MG63 (cell line): ENCODE results near the gene PPP2R2C. TPM values are rescaled to one million over a fixed set of nuclear protein-coding genes. Genes with fewer than 3 reads are reported as not detected.

ENCODE experiments used
- DNase-seq: peaks from one replicate; pipeline ENCODE4 v3.0.0-alpha.2; 2020
- H3K27me3 ChIP-seq: fragments of 250-450 bp; sonication (Bioruptor Pico); 2 replicates; pipeline ENCODE4 v1.5.1; 2020; ENCODE audit warnings: mild to moderate bottlenecking, moderate library complexity
- H3K36me3 ChIP-seq: fragments of 250-450 bp; sonication (Bioruptor Pico); 2 replicates; pipeline ENCODE4 v1.5.1; 2020; ENCODE audit warnings: mild to moderate bottlenecking, moderate library complexity
- H3K4me3 ChIP-seq: fragments of 250-450 bp; sonication (Bioruptor Pico); 2 replicates; pipeline ENCODE4 v1.5.1; 2020; ENCODE audit warnings: mild to moderate bottlenecking, moderate library complexity
- H3K9me3 ChIP-seq: fragments of 250-450 bp; sonication (Bioruptor Pico); 2 replicates; pipeline ENCODE4 v1.5.1; 2020; ENCODE audit warnings: mild to moderate bottlenecking, moderate library complexity
- total RNA-seq: library from RNA; depleted of rRNA; stranded (reverse); fragments of >200 nt; shearing (Covaris generic); gene quantifications from 2 replicates; pipeline ENCODE4 v1.2.3, GENCODE V29; 2014; ENCODE audit warnings: low replicate concordance; rRNA removed

The PPP2R2C gene
- total RNA-seq: 0.94 and 3.3 TPM in 2 replicates

DNA sequence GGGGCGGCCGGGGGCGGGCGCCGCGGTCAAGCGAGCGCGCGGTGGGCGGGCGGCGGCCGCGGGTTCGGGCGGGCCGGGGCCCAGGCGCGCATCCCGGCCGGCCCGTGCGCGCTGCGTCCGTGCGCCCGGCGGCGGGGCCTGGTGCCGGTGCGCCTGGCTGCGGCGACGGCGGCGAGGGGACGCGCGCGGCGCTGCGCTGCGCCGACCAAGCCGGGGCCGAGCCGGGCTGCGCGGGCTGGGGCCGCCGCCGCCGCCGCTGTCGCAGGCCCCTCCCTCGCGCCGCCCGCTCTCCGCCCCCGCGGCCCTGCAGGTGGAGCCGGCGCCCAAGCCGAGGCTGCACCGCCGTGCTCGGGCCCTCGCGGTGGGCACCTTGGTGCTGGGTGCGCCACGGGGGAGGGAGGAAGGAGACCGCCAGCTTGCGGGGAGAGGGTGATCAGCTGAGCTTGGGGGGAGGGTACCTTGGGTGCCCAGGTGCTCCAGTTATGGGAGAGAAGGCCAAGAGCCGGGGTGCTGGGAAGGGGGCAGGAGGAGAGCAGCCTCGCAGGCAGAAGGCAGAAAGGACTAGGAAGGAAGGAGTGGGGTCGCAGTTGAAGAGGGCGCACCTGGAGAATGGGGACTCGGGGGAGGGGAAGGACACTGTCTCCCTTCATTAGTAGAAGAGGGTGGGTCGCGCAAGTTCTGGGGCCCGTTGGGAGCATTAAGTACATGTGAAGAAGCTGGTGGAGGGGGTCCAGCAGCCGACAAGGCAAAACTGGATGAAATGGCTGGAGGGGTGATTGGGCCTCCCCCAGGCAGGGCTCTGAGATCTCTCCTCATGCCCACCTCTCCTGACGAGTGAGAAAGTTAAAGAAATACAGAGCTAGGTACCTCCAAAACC is at the start of gene PPP2R2C:
PPP2R2C (minus strand) TSS at position 228 of the 877 bp plus-strand sequence. CDS start 385 bp downstream, outside the sequence.
- Histone ChIP-seq H3K4me3 (no peak within 1 kb of the TSS; the same call in 1 of the 2 replicates), H3K36me3 (no peaks in the 10 kb centered on the region), H3K9me3 (no peaks in the 10 kb centered on the region), H3K27me3 (no peaks in the 10 kb centered on the region)
- no peak for DNase-seq

DNA sequence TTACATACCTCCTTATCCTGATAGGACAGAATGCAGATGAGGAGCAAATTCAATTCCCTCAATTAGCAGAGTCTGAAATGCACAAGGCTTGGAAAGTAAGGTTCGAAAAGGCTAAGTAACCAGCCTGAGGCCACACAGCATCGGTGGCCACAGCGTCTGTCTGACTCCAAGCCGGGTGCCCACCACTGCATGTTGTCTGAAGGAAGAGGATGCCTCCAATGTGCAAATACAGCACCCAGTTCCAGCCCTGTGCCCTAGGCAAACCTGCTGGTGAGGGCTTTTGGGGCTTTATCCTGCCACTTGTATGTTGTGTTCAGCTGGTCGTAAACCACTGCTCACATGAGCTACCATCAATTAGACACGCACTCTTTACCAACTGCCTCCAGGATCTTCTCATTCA is 48.6 kb upstream of the PPP2R2C start:
- Histone ChIP-seq H3K36me3 (no peaks in the 10 kb centered on the region), H3K4me3 (no peak overlapping the region), H3K9me3 (0 out of 2 replicates have a peak, but pooled peaks cover 1% of the 10 kb centered on the region), H3K27me3 (no peaks in the 10 kb centered on the region)
- DNase-seq: no peak

- Histone ChIP-seq H3K36me3 (no peaks in the 10 kb centered on the region), H3K4me3 (no peak overlapping the region), H3K27me3 (no peaks in the 10 kb centered on the region), H3K9me3 (0 out of 2 replicates have a peak, but pooled peaks cover 1% of the 10 kb centered on the region)
- no peak for DNase-seq
These were observed 47.7 kb upstream of the PPP2R2C start for GRCh38 chr4:6520051-6520636.

DNA sequence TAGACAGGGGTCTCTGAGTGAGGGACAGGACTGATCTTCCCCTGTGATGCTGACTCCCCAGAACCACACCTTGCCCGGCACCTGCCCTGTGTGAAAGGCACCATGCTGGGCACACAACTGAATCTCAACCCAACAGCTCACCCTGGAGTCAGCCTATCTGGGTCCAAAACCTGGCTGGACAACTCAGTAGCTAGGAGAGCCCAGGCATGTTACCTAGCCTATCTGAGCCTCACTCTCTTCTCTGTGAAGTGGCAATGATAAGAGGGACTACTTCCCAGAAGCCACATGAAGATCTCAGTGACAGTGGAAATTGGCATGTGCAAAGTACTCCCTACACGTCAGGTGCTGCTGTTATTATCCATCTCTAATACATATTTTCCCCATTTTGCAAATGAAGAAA is 44.8 kb upstream of the PPP2R2C start:
- Histone ChIP-seq H3K27me3 (no peaks in the 10 kb centered on the region), H3K4me3 (no peak overlapping the region), H3K9me3 (0 out of 2 replicates have a peak, but pooled peaks cover 1% of the 10 kb centered on the region), H3K36me3 (no peaks in the 10 kb centered on the region)
- no peak for DNase-seq

DNA sequence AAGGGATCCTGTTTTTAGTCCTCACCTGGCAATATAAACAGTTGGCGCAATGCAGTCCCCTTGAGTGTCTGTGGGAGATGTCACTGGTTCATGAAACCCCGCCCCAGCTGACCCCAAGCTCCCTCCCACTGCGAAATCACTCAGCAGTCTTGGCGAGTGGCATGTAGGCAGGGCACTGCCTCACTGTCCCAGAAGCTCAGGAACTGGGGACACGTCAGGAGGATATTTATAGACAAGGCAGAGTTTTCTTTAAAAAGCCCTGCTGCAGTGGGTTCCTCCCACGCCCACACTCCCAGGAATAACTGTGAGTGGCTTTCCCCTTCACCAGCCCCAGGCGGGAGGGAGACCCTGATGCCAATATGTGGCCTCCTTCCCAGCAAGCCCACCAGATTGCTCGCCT is 44.3 kb upstream of the PPP2R2C start:
- H3K27me3 ChIP-seq: no peaks in the 10 kb centered on the region
- H3K36me3 ChIP-seq: no peaks in the 10 kb centered on the region
- 0 out of 2 replicates have a peak, but pooled peaks cover 1% of the 10 kb centered on the region for H3K9me3 ChIP-seq
- H3K4me3 ChIP-seq: no peak overlapping the region
- DNase-seq: no peak

- no peak for DNase-seq
- Histone ChIP-seq H3K36me3 (no peaks in the 10 kb centered on the region), H3K4me3 (no peak overlapping the region), H3K27me3 (no peaks in the 10 kb centered on the region), H3K9me3 (0 out of 2 replicates have a peak, but pooled peaks cover 1% of the 10 kb centered on the region)
These were observed 43.9 kb upstream of the PPP2R2C start for GRCh38 chr4:6516281-6516680.

- no peaks in the 10 kb centered on the region for H3K36me3 ChIP-seq
- H3K9me3 ChIP-seq: 0 out of 2 replicates have a peak, but pooled peaks cover 1% of the 10 kb centered on the region
- no peaks in the 10 kb centered on the region for H3K27me3 ChIP-seq
- no peak overlapping the region for H3K4me3 ChIP-seq
- no peak for DNase-seq
These were observed 41.3 kb upstream of the PPP2R2C start for GRCh38 chr4:6513678-6514077.

GRCh38 chr4:6509587-6509986 is 37.2 kb upstream of the PPP2R2C start:
- Histone ChIP-seq H3K27me3 (no peaks in the 10 kb centered on the region), H3K4me3 (no peak overlapping the region), H3K36me3 (no peaks in the 10 kb centered on the region), H3K9me3 (no peaks in the 10 kb centered on the region; the same call in 1 of the 2 replicates)
- no peak for DNase-seq

DNA sequence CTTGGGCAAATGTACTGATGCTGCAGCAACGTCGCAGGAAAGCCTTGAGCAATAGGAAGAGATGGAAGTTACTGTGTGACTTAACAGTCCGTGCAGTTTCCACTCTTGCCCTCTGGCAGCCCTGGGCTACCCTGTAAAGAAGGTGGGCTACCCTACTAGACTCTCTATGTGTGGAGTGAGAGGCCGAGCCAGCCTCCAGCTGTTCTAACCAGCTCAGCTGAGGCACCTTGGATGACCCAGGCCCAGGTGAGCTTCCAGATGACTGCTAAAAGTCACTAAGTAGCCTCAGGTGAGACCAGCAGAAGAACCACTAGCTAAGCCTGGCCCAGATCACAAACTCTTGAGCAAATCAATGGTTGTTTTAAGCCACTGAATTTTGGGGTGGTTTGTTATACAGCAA is 34.9 kb upstream of the PPP2R2C start:
- Histone ChIP-seq H3K9me3 (no peaks in the 10 kb centered on the region; the same call in 1 of the 2 replicates), H3K36me3 (no peaks in the 10 kb centered on the region), H3K4me3 (no peak overlapping the region), H3K27me3 (no peaks in the 10 kb centered on the region)
- DNase-seq: no peak

- no peak overlapping the region for H3K4me3 ChIP-seq
- DNase-seq: no peak
- H3K27me3 ChIP-seq: no peaks in the 10 kb centered on the region
- H3K9me3 ChIP-seq: no peaks in the 10 kb centered on the region; the same call in 1 of the 2 replicates
- no peaks in the 10 kb centered on the region for H3K36me3 ChIP-seq
These were observed 34.3 kb upstream of the PPP2R2C start for GRCh38 chr4:6506616-6507140.

DNA sequence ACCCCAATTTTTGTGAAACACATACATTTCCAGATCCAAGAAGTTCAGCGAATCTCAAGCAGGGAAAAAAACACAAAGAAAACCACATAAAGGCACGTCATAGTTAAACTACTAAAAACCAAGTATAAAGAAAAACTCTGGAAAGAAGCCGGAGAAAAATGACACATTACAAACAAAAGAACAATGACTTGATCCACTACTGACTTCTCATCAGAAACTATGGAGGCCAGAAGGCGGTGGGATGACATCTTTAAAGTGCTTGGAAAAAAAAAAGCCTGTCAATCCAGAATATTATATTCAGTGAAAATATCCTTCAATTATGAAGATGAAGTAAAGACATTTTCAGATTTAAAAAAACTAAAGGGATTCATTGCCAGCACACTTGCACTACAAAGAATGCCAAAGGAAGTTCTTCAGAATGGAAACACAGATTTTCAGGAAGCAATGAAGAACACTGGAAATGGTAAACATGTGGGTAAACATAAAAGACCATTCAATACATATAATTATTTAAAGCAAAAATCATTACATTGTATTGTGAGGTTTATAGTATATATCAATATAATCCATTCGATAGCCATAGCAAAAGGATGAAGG is 32.6 kb upstream of the PPP2R2C start:
- Histone ChIP-seq H3K36me3 (no peaks in the 10 kb centered on the region), H3K9me3 (no peaks in the 10 kb centered on the region; the same call in 1 of the 2 replicates), H3K27me3 (no peaks in the 10 kb centered on the region), H3K4me3 (no peak overlapping the region)
- DNase-seq: no peak

DNA sequence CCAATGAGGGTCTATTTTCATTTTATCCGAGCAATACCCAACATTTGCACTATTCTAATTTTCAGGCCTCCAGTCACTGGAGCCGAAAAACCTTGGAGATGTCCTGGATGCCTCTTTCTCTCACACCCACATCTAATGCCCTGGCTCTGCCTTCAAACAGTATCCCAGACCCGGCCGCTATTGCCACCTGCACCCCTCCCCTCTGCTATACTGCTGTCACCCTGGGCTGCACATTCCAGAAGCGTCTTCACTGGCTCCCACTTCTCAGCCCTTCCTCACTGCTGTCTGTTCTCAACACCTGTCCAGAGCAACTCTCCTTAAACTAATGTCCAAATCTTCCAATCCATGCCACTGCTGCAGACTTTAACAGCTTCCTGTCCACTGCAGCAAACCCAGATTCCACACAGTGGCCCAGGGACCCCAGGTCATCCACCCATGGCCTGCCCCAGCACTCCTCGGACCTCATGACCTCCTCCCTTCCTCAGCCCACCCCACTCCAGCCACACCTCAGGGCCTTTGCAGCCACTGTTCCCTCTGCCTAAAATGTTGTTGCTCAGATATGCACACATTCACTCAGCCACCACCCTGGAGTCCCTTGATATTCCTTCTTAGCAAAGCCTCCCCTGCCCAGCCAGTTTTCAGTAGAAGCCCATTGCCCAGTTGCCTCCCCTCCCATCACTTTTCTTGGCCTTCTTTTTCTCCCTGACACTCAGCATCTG is 30.5 kb upstream of the PPP2R2C start:
- H3K9me3 ChIP-seq: no peaks in the 10 kb centered on the region; the same call in 1 of the 2 replicates

DNA sequence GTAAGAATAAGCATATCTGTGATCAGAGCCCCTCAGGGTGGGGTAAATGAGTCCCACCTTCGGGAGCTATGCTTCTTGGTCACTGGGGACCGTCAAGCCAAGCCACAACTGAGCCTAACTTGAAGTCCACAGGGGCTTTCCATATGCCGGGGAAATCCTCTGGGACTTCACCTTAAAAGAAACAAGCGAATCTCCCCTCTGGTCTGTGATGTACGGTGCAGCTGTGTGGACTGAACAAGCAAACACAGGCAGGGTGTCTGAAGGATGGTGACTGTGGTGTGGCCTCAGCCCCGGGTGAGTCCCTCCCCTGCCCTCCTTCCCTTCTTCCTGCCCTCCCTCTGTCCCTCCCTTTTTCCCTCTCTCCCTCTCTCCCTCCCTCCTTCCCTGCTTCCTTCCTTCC is 29.7 kb upstream of the PPP2R2C start:
- no peak for DNase-seq

More for the DNA sequence above, 30.5 kb upstream of the PPP2R2C start:
- no peak for DNase-seq
- Histone ChIP-seq H3K4me3 (no peak overlapping the region), H3K27me3 (no peaks in the 10 kb centered on the region), H3K36me3 (no peaks in the 10 kb centered on the region)

DNA sequence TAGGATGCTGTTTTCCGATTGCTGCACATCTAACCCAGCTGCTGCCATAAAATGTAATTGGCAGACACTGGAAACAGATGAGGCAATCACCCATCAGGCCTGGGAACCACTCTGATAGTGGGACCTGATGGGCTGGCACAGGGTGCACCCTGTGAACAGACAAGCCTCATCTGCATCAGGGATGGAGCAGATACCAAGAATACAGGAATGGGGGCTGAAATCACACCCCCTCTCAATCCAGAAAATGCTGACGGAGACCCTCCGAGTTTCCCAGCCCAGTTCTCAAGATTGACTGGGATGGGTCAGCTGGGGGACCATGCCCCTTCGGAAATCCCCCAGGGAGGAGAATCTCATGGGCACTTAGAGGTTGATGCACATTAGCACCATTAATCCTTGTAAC is 28.8 kb upstream of the PPP2R2C start:
- H3K4me3 ChIP-seq: no peak overlapping the region
- no peaks in the 10 kb centered on the region for H3K36me3 ChIP-seq
- no peak for DNase-seq
- no peaks in the 10 kb centered on the region for H3K27me3 ChIP-seq
- no peaks in the 10 kb centered on the region; the same call in 1 of the 2 replicates for H3K9me3 ChIP-seq

More for the DNA sequence above, 29.7 kb upstream of the PPP2R2C start:
- Histone ChIP-seq H3K9me3 (no peaks in the 10 kb centered on the region; the same call in 1 of the 2 replicates), H3K27me3 (no peaks in the 10 kb centered on the region), H3K36me3 (no peaks in the 10 kb centered on the region), H3K4me3 (no peak overlapping the region)

GRCh38 chr4:6500481-6501140 is 28.2 kb upstream of the PPP2R2C start:
- Histone ChIP-seq H3K27me3 (no peaks in the 10 kb centered on the region), H3K4me3 (no peak overlapping the region), H3K9me3 (no peaks in the 10 kb centered on the region; the same call in 1 of the 2 replicates), H3K36me3 (no peaks in the 10 kb centered on the region)
- no peak for DNase-seq

DNA sequence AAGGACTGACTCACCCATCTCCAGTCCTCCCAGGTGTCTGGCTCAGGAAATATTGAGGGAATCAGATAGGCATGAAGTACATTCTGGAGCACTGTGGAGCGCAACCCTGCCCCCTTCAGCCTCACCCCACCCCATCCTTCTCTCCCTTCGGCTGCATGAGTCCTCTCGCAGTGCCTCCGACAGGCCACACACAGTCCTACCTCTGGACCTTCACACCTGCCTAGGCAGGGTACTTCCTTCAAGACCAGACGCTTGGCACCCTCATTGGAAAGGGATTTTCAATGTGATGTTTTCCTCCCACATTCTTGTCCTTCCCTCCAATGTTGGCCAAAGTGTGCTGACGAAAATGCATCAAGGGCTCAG is 26.8 kb upstream of the PPP2R2C start:
- no peaks in the 10 kb centered on the region for H3K9me3 ChIP-seq
- DNase-seq: no peak
- no peaks in the 10 kb centered on the region for H3K36me3 ChIP-seq
- no peaks in the 10 kb centered on the region for H3K27me3 ChIP-seq
- H3K4me3 ChIP-seq: no peak overlapping the region
